HG02981 (cell line): ENCODE data around the gene GNS.

Experiments
- ATAC-seq: cut with Tn5 transposase; IDR thresholded peaks from one replicate; pipeline ENCODE4 v1.9.1; 2021; ENCODE audit warnings: mild to moderate bottlenecking, moderate library complexity; ENCODE audit not compliant: unreplicated experiment

Gene GNS

DNA sequence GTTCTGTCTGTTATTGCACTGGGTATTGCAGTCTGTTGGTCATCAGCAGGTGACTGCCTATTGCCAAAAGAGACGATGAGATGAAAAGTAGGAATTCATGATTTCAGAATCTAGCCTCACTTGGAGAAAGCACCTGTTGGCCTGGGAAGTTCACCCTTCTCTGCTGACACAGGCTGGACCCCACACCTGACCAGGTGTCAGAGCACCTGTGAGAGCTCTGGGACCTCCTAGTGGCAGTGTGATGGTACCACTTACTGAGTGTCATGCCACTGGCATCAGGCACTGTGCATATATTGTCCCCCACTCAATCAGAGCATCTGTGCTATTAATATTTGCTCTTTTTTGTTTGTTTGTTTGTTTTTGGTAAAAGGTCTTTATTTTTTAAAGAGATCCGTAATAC is 81.0 kb downstream of the GNS start:
- no peak for ATAC-seq

DNA sequence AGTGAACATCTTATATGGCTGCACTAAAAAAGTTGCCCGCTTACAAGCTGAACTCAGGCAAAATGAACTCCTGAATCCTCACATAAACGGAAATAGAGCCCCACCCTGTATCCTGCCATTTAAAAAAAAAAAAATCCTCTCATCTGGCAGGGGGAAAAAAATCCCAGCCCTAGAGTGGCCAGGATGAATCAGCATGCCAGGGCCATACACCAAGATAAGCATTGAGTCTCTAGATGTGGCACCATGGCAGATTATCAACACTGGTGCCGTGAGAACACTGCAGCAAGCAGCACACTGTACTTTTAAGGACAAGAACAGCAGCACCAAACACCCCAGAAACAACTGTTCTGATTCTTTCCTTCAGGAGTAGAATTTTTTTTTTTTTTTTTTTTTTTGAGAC is 83.4 kb downstream of the GNS start:
- no peak for ATAC-seq

DNA sequence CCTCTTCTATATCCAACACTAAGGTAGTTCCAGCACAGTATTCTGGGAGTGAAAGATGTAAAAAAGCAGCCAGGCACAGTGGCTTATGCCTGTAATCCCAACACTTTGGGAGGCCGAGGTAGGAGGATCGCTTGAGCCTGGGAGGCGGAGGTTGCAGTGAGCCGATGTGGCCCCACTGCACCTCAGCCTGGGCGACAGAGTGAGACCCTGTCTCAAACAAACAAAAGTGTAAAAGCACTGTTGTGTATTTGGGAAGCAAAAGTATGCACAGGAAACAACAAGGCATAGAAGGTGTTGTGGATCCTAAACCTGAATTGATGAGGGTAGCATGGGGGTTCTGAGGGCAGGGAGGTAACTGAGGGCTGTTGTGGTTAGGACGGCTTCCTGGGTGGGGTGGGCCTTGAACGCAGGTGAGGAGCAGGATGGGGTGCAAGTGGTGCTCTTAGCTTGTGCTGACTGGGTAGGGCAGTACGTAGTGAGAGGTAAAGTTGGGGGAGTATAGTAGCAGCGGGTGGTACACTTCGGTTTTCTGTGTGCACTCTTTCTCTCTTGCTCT is 84.8 kb downstream of the GNS start:
- ATAC-seq, result no peak

DNA sequence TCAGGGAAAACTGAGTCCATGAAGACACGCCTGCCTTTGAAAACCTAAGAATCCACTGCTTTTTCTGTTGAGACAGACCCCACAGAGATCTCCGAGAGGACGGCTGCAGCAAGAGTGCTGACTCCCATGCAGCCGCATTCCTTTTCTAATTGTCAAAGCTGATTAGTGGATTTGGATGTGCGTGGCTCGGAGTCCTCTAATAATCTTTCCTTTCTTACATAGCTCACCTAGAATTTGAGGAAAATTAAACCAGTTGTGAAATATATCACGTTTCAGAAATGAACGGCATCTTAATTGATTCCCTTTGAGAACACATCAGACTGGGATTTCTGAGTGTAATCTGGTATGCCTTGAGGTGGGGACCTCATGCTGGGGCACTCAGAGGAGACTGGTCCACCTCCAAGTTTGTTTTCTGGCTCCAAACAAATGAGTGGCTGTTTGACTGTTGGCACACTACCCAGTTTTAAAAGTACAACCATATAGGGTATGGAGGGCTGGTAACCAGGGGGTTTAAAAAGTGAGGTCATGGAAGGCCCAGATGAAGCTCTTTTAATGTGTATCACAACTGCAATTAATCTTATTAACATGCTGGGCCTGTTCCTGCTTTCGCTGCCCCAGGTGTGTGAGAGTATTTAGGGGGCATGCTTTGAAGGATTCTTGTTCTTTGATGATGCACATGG is 85.6 kb downstream of the GNS start:
- ATAC-seq, result no peak

DNA sequence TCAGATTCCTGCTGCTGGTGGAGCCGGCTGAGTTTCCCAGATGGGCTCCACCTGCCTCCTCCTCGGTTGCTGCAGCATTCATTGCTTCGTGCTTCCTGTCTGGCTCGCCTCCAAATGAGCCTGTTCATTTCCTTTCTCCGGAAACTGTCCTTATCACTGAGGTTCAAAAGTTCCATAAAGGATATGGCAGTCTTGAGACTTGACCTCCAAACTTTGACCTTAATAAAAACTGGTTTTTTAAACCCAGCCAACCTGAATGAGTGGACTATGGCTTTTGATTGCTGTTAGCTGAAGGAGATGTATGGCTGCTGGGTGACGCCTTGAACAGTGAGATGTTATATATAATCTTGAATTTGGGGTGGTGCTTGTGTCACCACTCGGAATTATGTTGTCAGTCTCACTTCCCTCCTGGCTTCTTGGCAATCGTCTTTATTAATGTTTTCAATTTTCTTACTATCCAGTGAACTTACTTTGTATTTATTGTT is 86.2 kb downstream of the GNS start:
- no peak for ATAC-seq

DNA sequence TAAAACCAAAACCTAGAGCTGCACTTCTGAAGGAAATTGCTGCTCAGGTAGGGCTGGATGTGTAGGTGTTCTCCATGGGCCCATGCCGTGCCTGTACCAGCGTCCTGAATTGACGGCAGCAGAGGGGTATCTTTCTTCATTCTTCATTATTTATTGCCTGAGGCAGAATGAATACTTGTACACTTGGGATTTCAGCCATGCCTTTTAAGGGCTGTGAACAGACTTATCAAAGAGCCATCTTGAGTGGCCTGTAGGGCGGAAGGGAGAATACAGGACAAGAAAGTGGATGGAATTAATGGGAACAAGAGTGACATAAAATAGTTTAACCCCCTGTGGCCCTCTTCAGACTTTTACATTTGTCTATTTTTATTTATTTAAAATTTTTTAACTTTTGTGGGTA is 87.5 kb downstream of the GNS start:
- ATAC-seq, result no peak

DNA sequence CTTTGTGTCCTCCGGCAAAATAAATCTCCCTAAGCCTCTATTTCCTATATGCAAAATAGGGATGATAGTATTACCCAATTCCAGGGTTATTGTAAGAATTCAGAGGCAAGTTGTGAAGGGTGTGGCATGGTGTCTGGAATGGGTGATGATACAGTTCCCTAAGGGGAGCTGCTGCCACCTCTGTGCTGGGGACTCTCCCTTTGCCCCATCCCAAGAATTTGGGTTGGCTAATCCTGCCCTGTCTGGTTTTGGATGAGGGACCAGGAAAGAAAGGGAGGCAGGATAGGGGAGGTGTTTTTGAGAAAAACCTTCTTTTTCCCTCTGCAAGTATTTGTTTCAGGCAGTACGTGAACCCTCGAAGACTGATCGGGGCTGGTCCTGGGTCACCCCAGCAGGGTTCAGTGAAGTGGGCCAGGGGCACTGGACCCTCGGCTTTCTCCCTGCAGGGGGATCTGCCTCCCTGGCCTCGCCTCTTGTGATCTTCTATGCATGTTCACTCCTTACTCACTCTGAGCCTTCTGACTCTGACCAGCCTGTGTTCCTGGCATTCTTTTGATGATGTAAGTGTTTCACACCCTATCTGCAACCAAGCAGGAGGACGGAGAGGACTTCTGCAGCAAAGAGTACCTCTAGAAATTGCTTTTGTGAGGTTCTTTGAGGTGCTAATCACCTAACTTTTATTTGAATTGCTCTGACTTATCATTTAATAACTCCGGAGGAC is 88.1 kb downstream of the GNS start:
- ATAC-seq, result no peak

DNA sequence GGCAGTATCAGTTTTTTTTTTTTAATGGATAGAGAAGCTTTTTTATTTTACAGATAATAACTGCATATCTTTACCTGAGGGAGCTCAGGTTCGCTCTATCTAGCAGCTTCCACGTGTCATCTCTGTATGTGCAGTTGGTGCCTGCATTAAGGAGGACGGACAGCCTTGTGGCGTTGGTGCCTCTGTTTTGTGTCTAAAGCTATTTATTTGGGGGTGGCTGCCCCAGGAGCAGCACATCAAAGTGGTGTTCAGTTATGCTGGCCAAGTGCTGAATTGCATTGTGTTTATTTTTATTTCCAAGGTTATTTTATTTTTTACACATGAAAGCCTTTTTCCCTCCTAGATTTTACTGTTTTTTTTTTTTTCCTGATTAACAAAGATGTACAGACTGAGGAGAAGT is 89.2 kb downstream of the GNS start:
- no peak for ATAC-seq

DNA sequence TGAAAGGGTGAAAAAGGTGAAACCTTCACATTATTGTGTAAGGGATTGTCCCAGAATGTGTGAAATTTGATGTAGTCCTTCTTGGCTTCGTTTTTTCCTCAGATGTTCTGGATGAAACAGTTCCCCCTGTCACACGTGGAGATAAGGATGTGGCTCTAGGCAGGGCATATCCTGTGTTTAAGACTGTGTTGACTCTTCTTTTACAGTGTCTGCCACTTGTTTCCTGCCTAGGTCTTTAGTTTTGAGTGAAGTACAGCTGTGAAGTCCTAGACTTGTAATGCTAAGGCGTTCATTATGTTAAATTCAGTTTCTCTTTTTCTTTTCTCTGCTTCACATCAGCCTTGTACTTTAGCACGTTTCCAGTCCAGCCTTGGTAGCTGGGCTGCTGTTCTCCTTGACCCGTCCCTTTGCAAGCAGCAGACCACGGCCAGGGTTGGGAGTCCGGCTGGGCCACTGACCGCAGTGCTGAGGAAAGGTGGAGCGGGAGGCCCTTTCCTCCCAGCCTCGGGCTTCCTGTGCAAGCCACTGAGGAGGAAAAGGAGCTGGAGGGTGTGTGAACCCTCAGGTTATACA is 89.8 kb downstream of the GNS start:
- ATAC-seq, result peak; percentile 74

DNA sequence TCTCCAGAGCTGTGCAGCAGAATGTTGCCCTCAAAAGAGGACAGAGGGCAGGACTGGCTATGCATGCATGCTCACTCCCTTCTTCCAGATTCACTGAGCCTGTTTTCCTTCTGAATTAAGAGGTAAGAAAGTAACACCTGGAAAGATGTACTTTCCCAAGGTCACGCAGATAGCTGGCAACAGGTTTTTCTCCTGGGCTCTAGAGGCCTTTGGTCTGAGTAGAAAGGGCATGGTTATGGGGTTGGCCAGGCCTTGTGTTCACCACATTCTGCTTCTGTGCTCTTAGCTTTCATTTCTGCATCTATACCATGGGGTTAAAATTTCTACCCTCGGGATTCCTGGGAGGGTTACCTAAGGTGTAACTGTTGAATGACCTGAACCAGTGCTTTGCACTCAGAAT is 91.4 kb downstream of the GNS start:
- no peak for ATAC-seq

DNA sequence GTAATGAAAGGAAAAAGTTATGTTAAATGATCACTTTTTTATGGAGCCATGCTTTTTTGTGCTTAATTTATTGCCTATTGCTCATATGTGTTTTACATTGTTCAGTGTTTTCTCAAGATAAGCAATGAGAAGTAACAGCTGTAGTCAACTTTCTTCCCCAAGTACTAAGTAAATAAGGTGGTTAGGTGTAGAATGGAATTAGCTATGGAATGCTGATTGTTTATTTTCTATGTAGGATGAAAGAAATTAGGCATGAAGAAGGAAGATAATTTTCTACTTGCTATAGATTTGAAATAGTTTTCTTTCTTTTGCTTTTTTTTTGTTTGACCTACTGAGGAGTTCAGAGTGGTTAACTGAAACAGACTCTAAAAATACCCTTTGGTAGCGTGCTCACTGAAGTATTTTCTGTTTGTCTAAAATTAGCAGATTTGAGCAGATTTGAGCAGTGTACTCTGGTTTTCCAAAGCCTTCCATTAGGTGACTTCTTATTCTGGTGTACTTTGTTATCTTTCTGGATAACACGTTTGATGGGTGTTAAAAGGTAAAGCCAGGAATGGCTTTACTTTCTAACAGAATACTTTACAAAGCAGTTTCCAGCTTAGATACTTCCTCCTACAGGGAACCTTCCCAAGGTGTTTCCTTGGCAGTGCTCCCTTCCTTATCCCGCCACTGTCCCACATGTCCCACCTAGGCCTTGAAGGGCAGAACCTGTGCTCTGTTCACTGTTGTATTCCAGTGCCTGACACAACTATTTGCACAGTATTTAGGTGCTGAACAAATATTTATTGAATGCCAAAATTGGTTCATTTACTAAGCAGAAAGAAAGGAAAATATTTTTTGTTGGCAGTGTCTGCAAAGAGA is 92.9 kb downstream of the GNS start:
- no peak for ATAC-seq

DNA sequence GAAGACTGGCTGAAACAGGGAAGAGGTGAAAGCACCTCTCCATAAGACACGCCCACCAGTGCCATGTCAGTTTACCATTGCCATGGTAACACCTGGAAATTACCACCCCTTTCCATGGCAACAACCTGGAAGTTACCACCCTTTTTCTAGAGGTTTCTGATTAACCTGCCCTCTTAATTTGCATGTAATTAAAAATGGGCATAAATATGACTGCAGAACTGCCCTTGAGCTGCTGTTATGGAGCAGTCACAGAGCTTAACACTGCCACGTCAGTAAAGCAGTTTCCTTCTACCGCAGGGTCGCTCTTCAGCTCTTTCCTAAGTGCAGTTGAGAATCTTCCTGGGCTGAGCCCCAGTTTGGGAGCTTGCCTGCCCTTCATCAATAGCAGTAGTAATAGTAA is 93.7 kb downstream of the GNS start:
- peak; percentile 38 for ATAC-seq
